Uterus (tissue), 2 donors: ENCODE data around the gene CACNG5.

ENCODE experiments used
- POLR2A ChIP-seq, 2 donors: fragments of 450-650 bp; IDR thresholded peaks; one replicate each; pipeline ENCODE4 v1.6.1; 2016; ENCODE audit warnings: antibody characterized with exemption in 2 of 2, mild to moderate bottlenecking in 1 of 2, moderate library complexity in 1 of 2
- TF ChIP-seq, protein P1 (sequence below), 4 experiments: fragments of 200-600 bp in 2 of 4; fragments of 450-650 bp in 2 of 4; sonication (generic) in 2 of 4; IDR thresholded peaks; one replicate each; pipeline ENCODE4 v1.5.1; 2016 to 2019; ENCODE audit warnings: antibody characterized with exemption in 4 of 4, mild to moderate bottlenecking in 2 of 4, moderate library complexity in 1 of 4

DNA sequence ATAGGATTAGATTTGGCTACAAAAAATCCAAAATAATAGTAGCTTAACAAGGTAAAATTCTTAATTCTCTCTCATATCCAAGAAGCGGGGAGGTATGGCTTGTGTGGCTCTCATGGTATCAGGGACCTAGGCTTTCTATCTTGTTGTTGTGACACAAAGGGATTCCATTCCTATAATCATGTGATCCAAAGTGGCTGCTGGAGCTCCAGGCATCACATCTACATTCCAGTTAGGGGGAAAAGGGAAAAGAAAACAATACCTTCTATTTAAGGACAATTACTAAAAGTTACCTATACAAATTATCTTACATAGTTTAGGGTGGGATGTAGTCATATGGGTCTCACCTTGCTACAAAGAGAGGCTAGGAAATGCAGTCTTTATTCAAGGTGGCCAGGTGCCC is 82.0 kb downstream of the CACNG5 start:
- TF ChIP-seq, protein P1, sequence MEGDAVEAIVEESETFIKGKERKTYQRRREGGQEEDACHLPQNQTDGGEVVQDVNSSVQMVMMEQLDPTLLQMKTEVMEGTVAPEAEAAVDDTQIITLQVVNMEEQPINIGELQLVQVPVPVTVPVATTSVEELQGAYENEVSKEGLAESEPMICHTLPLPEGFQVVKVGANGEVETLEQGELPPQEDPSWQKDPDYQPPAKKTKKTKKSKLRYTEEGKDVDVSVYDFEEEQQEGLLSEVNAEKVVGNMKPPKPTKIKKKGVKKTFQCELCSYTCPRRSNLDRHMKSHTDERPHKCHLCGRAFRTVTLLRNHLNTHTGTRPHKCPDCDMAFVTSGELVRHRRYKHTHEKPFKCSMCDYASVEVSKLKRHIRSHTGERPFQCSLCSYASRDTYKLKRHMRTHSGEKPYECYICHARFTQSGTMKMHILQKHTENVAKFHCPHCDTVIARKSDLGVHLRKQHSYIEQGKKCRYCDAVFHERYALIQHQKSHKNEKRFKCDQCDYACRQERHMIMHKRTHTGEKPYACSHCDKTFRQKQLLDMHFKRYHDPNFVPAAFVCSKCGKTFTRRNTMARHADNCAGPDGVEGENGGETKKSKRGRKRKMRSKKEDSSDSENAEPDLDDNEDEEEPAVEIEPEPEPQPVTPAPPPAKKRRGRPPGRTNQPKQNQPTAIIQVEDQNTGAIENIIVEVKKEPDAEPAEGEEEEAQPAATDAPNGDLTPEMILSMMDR (IDR thresholded peaks at IDR 0.05), result no peak
- no peak for TF ChIP-seq POLR2A (IDR thresholded peaks at IDR 0.05)
